ENCODE measurements around the gene HTT.
A peak's percentile ranks its signal among the peaks of the same experiment; 100 is the strongest.
"Not testable (repeated sequence)": the region's sequence is repeated elsewhere in the genome, so short reads cannot be mapped to it uniquely, and the experiment has no call there.

Gene HTT

DNA sequence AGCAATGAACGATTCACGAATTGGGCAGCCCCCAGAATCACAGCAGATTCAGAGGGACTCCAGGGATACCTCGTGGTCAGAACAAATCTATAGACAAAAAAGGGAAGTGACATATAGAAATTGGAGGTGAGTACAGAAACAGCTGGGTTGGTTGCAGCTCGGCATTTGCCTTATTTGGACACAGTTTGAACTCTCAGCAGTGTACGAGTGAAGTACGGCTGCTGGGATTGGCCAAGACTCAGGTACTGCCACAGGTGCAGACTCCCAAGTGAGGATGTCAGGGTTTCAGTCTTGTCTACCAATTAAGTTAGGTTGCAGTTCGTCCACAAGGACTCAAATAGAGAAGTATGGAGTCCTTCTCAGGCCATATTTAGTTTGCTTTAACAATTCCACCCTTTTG is 28.3 kb upstream of the HTT start:
- no peak for DNase-seq (ENCODE audit: low read depth)

GRCh38 chr4:3046623-3047022 is 27.9 kb upstream of the HTT start:
- DNase-seq (ENCODE audit: low read depth): no peak

- DNase-seq (ENCODE audit: low read depth): no peak
Observed at GRCh38 chr4:3047464-3048286, 26.8 kb upstream of the HTT start.

- DNase-seq (ENCODE audit: low read depth): not testable (repeated sequence)
Observed at GRCh38 chr4:3051141-3051897, 23.2 kb upstream of the HTT start.

DNA sequence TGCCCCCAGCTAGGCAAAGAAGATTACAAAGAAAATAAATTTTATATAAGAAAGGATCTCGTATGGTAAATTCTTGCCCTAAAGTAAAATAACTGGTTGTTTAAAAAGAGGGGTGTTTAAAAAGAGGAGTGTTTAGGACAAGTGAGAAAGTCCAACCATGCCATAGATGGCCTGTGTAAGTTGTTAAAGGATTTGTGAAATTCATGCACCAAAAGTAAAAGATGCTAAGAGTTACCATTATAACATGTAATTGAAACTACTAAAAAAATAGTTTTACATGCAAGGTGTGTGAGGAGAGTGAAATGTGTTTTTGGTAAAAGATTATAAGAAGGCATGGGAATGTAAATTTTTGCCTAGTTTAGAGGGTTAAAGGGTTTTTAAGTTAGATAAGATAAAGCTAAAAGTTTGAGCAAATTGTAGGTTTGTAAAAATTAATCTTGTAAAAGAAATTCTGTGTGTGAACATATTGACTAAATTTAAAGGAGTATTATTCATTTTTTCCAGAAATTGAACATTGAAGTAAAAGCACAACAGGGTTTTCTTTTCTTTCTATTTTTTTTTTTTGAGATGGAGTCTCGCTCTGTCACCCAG is 20.2 kb upstream of the HTT start:
- no peak for DNase-seq (ENCODE audit: low read depth)

DNA sequence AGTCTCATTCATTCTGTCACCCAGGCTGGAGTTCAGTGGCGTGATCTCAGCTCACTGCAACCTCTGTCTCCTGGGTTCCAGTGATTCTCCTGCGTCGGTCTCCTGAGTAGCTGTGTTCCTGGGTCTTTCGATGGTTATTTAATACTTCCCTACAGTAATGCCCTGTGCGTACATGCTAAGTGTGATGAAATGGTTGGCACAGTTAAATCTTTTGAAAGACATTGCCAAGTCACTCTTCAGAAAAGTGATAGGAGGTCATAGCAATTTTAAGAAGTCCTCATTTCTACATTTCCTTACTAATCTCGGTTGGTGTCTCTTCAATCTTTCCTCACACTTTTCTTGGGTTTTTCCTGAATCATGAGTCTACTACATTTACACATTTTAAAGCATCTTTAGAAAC is 14.5 kb upstream of the HTT start:
- no peak for DNase-seq (ENCODE audit: low read depth)

DNA sequence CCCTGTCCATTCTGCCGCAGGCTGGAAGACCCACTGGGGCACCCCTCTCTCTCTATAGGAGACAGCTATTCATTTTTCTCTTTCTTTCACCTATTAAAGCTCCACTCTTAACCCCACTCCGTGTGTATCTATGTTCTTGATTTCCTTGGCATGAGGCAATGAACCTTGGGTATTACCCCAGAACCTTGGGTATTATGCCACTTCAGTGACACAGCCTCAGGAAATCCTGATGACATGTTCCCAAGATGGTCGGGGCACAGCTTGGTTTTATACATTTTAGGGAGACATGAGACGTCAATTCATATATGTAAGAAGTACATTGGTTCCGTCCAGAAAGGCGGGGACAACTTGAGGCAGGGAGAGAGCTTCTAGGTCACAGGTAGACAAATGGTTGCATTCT is 13.5 kb upstream of the HTT start:
- DNase-seq (ENCODE audit: low read depth): no peak

- DNase-seq (ENCODE audit: low read depth): no peak
Observed at GRCh38 chr4:3062471-3062870, 12.0 kb upstream of the HTT start.

DNA sequence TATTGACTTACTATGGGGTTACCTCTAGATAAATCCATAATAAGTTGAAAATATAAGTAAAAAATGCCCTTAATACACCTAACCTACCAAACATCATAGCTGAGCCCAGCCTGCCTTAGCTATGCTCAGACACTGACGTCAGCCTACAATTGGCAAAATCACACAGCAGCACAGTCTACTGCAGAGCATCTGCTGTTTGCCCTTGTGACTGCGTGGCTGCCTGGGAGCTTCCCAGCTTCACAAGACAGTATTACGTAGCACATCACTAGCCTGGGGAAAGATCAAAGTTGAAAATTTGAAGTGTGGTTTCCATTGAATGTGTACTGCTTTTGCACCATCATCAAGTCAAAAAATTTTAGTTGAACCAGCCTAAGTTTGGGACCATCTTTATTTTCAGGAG is 8.9 kb upstream of the HTT start:
- no peak for DNase-seq (ENCODE audit: low read depth)

GRCh38 chr4:3066836-3067400 is 7.6 kb upstream of the HTT start:
- DNase-seq (ENCODE audit: low read depth): no peak

GRCh38 chr4:3067473-3068001 is 6.9 kb upstream of the HTT start:
- DNase-seq (ENCODE audit: low read depth): no peak

DNA sequence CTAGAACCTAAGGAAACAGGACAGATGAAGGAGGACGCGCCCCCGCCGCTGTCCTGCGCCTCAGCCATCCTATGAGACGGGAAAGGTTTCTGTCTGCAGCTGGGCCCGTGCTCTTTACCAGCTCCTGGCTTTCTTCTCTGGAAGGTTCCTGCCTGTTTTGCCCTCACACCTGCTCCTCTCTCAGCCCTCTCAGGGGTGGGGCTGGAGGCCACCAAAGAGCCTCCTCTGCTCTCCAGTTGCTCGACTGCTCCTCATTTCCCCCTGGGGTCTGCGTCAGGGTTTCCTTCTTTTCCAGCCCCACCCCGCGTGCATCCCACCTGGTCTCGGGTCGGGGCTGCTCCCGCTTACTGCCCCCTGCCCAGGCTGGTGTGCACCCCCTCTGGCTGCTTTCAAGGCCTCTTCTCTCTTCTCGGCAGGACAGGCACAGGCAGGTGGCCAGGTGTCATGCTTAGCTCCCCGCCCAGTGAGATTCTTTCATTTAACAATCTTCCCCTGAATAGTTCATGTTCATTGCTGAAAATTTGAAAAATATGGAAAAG is 4.8 kb upstream of the HTT start:
- DNase-seq (ENCODE audit: low read depth): no peak

DNA sequence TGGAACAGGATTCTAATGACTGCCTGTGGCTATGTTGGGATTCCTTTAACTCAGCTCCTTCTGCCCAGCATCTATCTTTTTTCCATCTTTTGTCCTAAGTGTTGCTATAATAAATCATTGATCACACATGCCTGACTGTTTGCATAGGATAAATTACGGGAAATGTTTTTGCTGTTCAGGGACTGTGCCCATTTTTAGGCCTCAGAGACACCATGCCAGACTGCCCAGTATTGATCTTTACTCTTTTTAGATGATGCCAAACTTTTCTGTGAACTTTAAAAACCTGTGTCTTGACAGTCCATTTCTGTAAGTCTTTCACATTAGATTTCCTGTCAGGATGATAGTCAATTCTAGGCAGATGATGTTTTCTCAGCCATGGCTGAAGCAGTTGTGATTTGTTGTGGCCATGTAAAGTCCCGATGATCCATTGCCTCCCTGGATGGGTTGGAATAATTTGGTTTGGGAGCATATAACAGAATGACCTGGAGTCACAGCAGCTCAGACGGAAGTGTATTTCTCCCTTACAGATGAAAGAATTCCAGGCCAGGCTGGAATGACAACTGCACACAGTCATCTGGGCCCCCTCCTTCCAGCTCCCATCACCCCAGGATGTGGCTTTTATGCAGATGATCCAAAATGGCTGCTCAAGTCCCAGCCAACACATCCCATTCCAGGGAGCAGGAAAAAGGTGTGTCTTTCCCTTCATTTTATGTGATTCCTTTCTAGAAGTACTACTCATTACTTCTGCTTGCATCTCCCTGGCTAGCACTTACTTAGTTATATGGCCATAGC is 3.6 kb upstream of the HTT start:
- no peak for DNase-seq (ENCODE audit: low read depth)

DNA sequence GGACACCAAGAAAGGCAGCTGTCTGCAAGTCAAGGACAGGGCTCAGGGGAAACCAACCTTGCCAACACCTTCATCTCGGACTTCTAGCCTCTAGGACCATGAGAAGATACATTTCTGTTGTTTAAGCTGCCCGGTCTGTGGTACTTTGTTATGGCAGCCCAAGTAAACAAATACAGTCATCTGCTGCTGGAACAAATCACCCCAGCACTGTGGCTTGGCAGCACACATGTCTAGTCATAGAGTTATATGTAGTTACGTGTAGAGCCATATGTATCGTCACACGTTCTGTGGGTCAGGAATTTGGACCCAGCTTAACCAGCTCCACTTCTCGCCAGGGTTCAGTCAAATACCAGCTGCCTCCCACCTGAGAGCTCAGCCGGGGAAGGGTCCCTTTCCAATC is 2.7 kb upstream of the HTT start:
- no peak for DNase-seq (ENCODE audit: low read depth)

- DNase-seq (ENCODE audit: low read depth): no peak
Observed at GRCh38 chr4:3073158-3074077, 1.1 kb upstream of the HTT start.

- DNase-seq (ENCODE audit: low read depth): peak; percentile 30
Observed at GRCh38 chr4:3074846-3075651, 568 bp downstream of the HTT start.

GRCh38 chr4:3075652-3075981 is 1.1 kb downstream of the HTT start:
- DNase-seq (ENCODE audit: low read depth): no peak

- DNase-seq (ENCODE audit: low read depth): no peak
Observed at GRCh38 chr4:3077796-3078195, 3.3 kb downstream of the HTT start.

DNA sequence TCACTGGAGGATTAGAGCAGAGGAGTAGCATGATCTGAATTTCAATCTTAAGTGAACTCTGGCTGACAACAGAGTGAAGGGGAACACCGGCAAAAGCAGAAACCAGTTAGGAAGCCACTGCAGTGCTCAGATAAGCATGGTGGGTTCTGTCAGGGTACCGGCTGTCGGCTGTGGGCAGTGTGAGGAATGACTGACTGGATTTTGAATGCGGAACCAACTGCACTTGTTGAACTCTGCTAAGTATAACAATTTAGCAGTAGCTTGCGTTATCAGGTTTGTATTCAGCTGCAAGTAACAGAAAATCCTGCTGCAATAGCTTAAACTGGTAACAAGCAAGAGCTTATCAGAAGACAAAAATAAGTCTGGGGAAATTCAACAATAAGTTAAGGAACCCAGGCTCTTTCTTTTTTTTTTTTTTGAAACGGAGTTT is 5.2 kb downstream of the HTT start:
- no peak for DNase-seq (ENCODE audit: low read depth)
